Mucosa of descending colon (tissue), 3 donors: ENCODE data around the gene BNC2. TPM values are rescaled to one million over a fixed set of nuclear protein-coding genes. Genes with fewer than 3 reads are reported as not detected.

Source experiments
- ATAC-seq: fragments of 200-7000 bp; cut with Tn5 transposase; one replicate; pipeline ENCODE4 v1.9.1; 2020; ENCODE audit warnings: mild to moderate bottlenecking, moderate library complexity
- DNase-seq, 3 donors: peaks; one replicate each; pipeline ENCODE4 v3.0.0-alpha.2; 2020
- H3K36me3 ChIP-seq: fragments of 200-600 bp; one replicate; pipeline ENCODE4 v1.8.0; 2021; ENCODE audit warnings: low read depth, mild to moderate bottlenecking
- H3K4me1 ChIP-seq: fragments of 200-600 bp; one replicate; pipeline ENCODE4 v1.8.0; 2021; ENCODE audit warnings: low read depth, mild to moderate bottlenecking
- H3K4me3 ChIP-seq: fragments of 200-600 bp; one replicate; pipeline ENCODE4 v1.8.0; 2021; ENCODE audit warnings: mild to moderate bottlenecking
- H3K9me3 ChIP-seq: fragments of 200-600 bp; one replicate; pipeline ENCODE4 v1.8.0; 2021; ENCODE audit warnings: mild to moderate bottlenecking
- CTCF ChIP-seq: fragments of 200-600 bp; IDR thresholded peaks from one replicate; pipeline ENCODE4 v1.8.0; 2022; ENCODE audit warnings: antibody characterized with exemption, mild to moderate bottlenecking
- intact Hi-C, 2 donors: fragments of 100-400 bp; cut with DNase I in 1 of 2; cut with micrococcal nuclease in 1 of 2; formaldehyde crosslinking; loops; one replicate each; pipeline versions ENCODE4 v1.11.0 to v1.11.1; 2022; cut with DNase I, micrococcal nuclease
- total RNA-seq, 3 donors: library from RNA; stranded (reverse); fragmentation: NEBNext Ultra II Directional in 2 of 3; extraction: Animal tissue kit (Norgen Biotek cat#: 25700) in 2 of 3; gene quantifications; one replicate each; pipeline versions ENCODE4 v1.2.1 to v1.2.4, GENCODE V29; 2021 to 2023
- donor health status: DM: no; HTN: no; CAD: no; lungs with moderate emphysema.
- donor health status: DM: no; HTN: no; CAD: no.
- donor health status: DM: no; HTN: yes; CAD: no.

BNC2 gene
- total RNA-seq, 3 donors from 2014 or later: 8.2 to 192 (median 12.0) TPM

GRCh38 chr9:16750553-16750952 lies 119.9 kb downstream of the BNC2 start:
- H3K4me1 ChIP-seq: no peaks in the 10 kb centered on the region
- no peaks in the 10 kb centered on the region for H3K36me3 ChIP-seq
- DNase-seq (no peak), ATAC-seq (no peak)
- H3K4me3 ChIP-seq: no peak overlapping the region
- no peaks in the 10 kb centered on the region for H3K9me3 ChIP-seq
- no peak for TF ChIP-seq CTCF
- intact Hi-C loops: no loop called here

- ATAC-seq (no peak), DNase-seq (no peak)
- Histone ChIP-seq H3K4me1 (no peaks in the 10 kb centered on the region), H3K9me3 (no peaks in the 10 kb centered on the region), H3K4me3 (no peak overlapping the region), H3K36me3 (no peaks in the 10 kb centered on the region)
- TF ChIP-seq CTCF: no peak
- intact Hi-C loops: no loop called here
Measured at GRCh38 chr9:16745359-16745758, 125.1 kb downstream of the BNC2 start.

DNA sequence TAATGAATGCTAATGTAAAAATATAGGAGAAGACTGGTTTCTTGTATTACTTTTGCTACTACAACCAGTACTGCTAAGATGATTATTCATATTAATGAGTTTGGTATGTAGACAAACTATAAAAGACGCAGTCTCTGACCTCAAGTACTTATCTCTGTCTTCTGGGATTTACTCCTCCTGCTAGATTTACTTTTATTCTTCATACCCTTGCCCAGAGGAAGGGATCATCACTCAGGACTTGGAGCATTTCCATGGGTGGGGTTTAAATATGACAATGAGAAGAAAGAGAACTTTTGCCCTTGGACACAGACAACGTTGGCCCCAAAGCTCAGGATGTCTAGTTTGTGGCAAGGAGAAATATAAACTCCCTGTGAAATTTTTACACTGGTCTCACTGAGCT lies 126.1 kb downstream of the BNC2 start:
- ATAC-seq: no peak
- DNase-seq: peak in 1 of 3 donors; percentile 8
- H3K36me3 ChIP-seq: no peaks in the 10 kb centered on the region
- H3K4me3 ChIP-seq: no peak overlapping the region
- no peaks in the 10 kb centered on the region for H3K4me1 ChIP-seq
- intact Hi-C loops: no loop called here
- no peak for TF ChIP-seq CTCF
- no peaks in the 10 kb centered on the region for H3K9me3 ChIP-seq

DNA sequence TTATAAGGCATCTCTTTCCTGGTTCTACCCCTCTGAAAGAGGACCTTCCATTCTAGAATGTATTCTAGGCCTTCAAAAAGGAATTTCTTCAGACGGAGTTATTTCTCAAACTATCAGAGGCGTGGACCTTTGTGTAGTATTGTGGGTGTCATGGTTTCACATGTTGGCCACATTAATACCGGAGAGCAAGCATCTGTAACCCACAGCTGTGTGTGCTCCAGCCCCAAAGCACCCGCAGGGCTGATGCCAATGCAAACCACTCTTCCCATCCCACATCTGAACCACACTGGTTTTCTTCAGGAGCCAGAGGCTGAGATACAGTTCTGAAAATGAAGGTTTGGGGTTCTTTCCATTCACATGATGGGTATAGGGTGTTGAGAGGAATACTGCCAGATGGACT lies 127.1 kb downstream of the BNC2 start:
- TF ChIP-seq CTCF: no peak
- DNase-seq (no peak), ATAC-seq (no peak)
- intact Hi-C loops: no loop called here
- no peak overlapping the region for H3K4me3 ChIP-seq
- H3K4me1 ChIP-seq: no peaks in the 10 kb centered on the region
- no peaks in the 10 kb centered on the region for H3K9me3 ChIP-seq
- H3K36me3 ChIP-seq: no peaks in the 10 kb centered on the region

DNA sequence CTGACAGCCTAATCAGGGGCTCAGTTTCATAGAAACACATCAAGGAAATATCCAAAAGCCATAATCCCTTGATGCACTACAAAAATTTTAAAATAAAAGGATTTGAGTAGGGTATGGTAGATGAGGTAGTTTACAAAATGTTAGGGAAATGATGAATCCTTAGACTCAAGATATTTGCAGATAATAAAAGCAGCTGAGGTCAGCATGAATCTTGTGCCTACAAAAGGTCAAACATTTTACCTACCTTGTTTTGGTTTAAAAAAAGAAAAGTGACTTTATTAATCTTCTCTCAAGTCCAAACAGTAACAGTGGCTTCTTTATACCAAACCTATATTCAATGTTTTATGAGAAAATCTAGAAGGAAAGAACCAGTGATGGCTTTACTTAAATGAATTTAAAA lies 135.5 kb downstream of the BNC2 start:
- DNase-seq (no peak), ATAC-seq (no peak)
- Histone ChIP-seq H3K36me3 (no peaks in the 10 kb centered on the region), H3K4me1 (no peaks in the 10 kb centered on the region), H3K9me3 (no peaks in the 10 kb centered on the region), H3K4me3 (no peak overlapping the region)
- no peak for TF ChIP-seq CTCF
- intact Hi-C loops: no loop called here

- TF ChIP-seq CTCF: no peak
- H3K36me3 ChIP-seq: no peaks in the 10 kb centered on the region
- H3K4me3 ChIP-seq: no peak overlapping the region
- no peaks in the 10 kb centered on the region for H3K4me1 ChIP-seq
- ATAC-seq (no peak), DNase-seq (no peak)
- no peaks in the 10 kb centered on the region for H3K9me3 ChIP-seq
- intact Hi-C loops: no loop called here
Measured at GRCh38 chr9:16732546-16732945, 137.9 kb downstream of the BNC2 start.
